Temporal lobe (tissue), 1 donor: ENCODE data around the gene FAM163A. TPM values are rescaled to one million over a fixed set of nuclear protein-coding genes. Genes with fewer than 3 reads are reported as not detected.

Experiments
- total RNA-seq: library from RNA; depleted of rRNA; stranded (reverse); fragments of >200 nt; gene quantifications from one replicate; pipeline ENCODE4 v1.2.3, GENCODE V29; 2014

The FAM163A gene
- total RNA-seq, 1 donor from 2014 or later: 0.25 TPM

Other genes with a start within 250 kb of the FAM163A start
- gene NPHS2, start 167.3 kb upstream of the FAM163A start, total RNA-seq: not detected
- gene TDRD5, start 151.5 kb upstream of the FAM163A start, total RNA-seq: 1.2 TPM
- 32.9 TPM for gene TOR1AIP2, start 134.5 kb downstream of the FAM163A start, total RNA-seq
- gene TOR1AIP1, start 139.0 kb downstream of the FAM163A start, total RNA-seq: 34.4 TPM
- gene CEP350, start 211.5 kb downstream of the FAM163A start, total RNA-seq: 88.3 TPM